PC-3 (cell line): ENCODE data around the gene KDM4F. TPM values are rescaled to one million over a fixed set of nuclear protein-coding genes. Genes with fewer than 3 reads are reported as not detected.
A peak's percentile ranks its signal among the peaks of the same experiment; 100 is the strongest.

ENCODE experiments used
- ATAC-seq: fragments of 200-7000 bp; cut with Tn5 transposase; 2 replicates; pipeline ENCODE4 v1.9.1; 2020; ENCODE audit warnings: mild to moderate bottlenecking, moderate library complexity
- BruUV-seq: library from RNA; stranded (reverse); fragments of 400-500 nt; replicated peaks from 2 replicates; lab custom pipeline; 2021; lab: Mats Ljungman, UMichigan
- CTCF ChIA-PET: fragments of 300-600 bp; sonication (Branson Sonifier 250); formaldehyde crosslinking; loops from one replicate; lab custom pipeline; 2022; ENCODE audit warnings: antibody characterized with exemption; lab: Charles Lee
- POLR2A ChIA-PET: fragments of 300-600 bp; sonication (Branson Sonifier 250); formaldehyde crosslinking; loops from one replicate; lab custom pipeline; 2022; ENCODE audit warnings: antibody characterized with exemption; ENCODE audit not compliant: unreplicated experiment; lab: Charles Lee
- DNase-seq: peaks from one replicate; pipeline ENCODE4 v3.0.0-alpha.2; 2015
- H2AFZ ChIP-seq: fragments of 300-600 bp; sonication (generic); 2 replicates; pipeline ENCODE4 v1.6.0; 2016; ENCODE audit warnings: antibody characterized with exemption, low read length
- H3F3A ChIP-seq: fragments of 300-600 bp; sonication (generic); one replicate; pipeline ENCODE4 v1.6.0; 2017; ENCODE audit warnings: antibody characterized with exemption, low read length, control low read depth, mild to moderate bottlenecking; ENCODE audit not compliant: unreplicated experiment
- H3K27ac ChIP-seq: fragments of 300-600 bp; sonication (generic); 2 replicates; pipeline ENCODE4 v1.5.1; 2016; ENCODE audit warnings: mild to moderate bottlenecking, low read length
- H3K27me3 ChIP-seq: fragments of 300-600 bp; sonication (generic); 2 replicates; pipeline ENCODE4 v1.6.1; 2016; ENCODE audit warnings: low read length, mixed read lengths
- H3K36me3 ChIP-seq: fragments of 300-600 bp; sonication (generic); 2 replicates; pipeline ENCODE4 v1.6.1; 2016; ENCODE audit warnings: low read depth, mixed run types, low read length, mixed read lengths
- H3K4me1 ChIP-seq: fragments of 300-600 bp; sonication (generic); 2 replicates; pipeline ENCODE4 v1.5.1; 2016; ENCODE audit warnings: low read length; ENCODE audit not compliant: insufficient read depth
- H3K4me2 ChIP-seq: fragments of 300-600 bp; sonication (generic); 2 replicates; pipeline ENCODE4 v1.6.0; 2016; ENCODE audit warnings: low read length
- H3K4me3 ChIP-seq: fragments of 300-600 bp; sonication (generic); 2 replicates; pipeline ENCODE4 v1.5.1; 2016; ENCODE audit warnings: mild to moderate bottlenecking, low read length, mixed read lengths
- H3K79me2 ChIP-seq: fragments of 300-600 bp; sonication (generic); 2 replicates; pipeline ENCODE4 v1.6.1; 2017; ENCODE audit warnings: low read length, mixed read lengths
- H3K9ac ChIP-seq: fragments of 300-600 bp; sonication (generic); 2 replicates; pipeline ENCODE4 v1.6.0; 2016; ENCODE audit warnings: mild to moderate bottlenecking, low read length
- H3K9me2 ChIP-seq: fragments of 300-600 bp; sonication (generic); replicated peaks from 2 replicates; pipeline ENCODE4 v1.6.1; 2016; ENCODE audit warnings: mixed run types, low read length, mixed read lengths
- H3K9me3 ChIP-seq: fragments of 300-600 bp; sonication (generic); 2 replicates; pipeline ENCODE4 v1.6.1; 2016; ENCODE audit warnings: low read length, mixed read lengths
- H4K20me1 ChIP-seq: fragments of 300-600 bp; sonication (generic); 2 replicates; pipeline ENCODE4 v1.6.1; 2016; ENCODE audit warnings: low read length, mixed read lengths
- EZH2 ChIP-seq: fragments of 300-600 bp; sonication (generic); IDR thresholded peaks from one replicate; pipeline ENCODE4 v1.6.1; 2017; ENCODE audit warnings: antibody characterized with exemption, mild to moderate bottlenecking, low read length; ENCODE audit not compliant: unreplicated experiment
- EZH2phosphoT487 ChIP-seq: fragments of 300-600 bp; sonication (generic); IDR thresholded peaks from 2 replicates; pipeline ENCODE4 v1.6.1; 2018; ENCODE audit warnings: mild to moderate bottlenecking, antibody characterized with exemption, low read length, borderline replicate concordance
- intact Hi-C: fragments of 100-400 bp; cut with micrococcal nuclease; formaldehyde crosslinking; loops from 2 replicates; pipeline ENCODE4 v1.9.0; 2023
- total RNA-seq: library from RNA; depleted of rRNA; stranded (reverse); fragments of >200 nt; gene quantifications from 2 replicates; pipeline ENCODE4 v1.2.3, GENCODE V29; 2014
- TF ChIP-seq, protein P1 (sequence below): fragments of 300-600 bp; sonication (generic); conservative IDR thresholded peaks from 2 replicates; pipeline ENCODE4 v1.5.1; 2017; ENCODE audit warnings: antibody characterized with exemption, low read depth, mild to moderate bottlenecking, low read length

KDM4F gene
- total RNA-seq, 1 experiment from 2014 or later = not detected

DNA sequence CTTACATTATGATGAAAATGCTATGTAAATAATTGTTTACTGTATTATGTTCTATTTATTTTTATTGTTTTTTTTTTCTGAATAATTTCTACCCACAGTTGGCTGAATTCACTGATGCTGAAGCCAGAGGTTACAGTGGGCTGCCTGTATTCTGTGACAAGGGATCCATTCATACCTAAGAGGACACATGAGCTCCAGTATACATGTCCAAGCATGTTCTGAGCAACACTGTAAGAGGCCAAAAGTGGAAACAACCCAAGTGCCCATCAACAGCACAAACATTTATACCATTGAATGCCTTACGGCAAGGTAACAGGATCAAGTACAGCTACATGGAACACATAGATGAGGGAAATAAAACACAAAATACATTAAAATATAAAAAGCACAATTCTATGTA lies 16.1 kb downstream of the KDM4F start:
- POLR2A ChIA-PET = no interaction called here
- BruUV-seq = no TSS peak
- Histone ChIP-seq H3K79me2 (peaks cover 30% of the 10 kb centered on the region), H3K9me3 (no peaks in the 10 kb centered on the region), H3F3A (no peaks in the 10 kb centered on the region), H3K4me2 (no peak overlapping the region), H3K27me3 (peaks cover 18% of the 10 kb centered on the region; the same call in 1 of the 2 replicates), H3K27ac (no peak overlapping the region), H3K9me2 (no peaks in the 10 kb centered on the region), H4K20me1 (peaks cover 7% of the 10 kb centered on the region; the same call in 1 of the 2 replicates), H3K9ac (no peak overlapping the region), H2AFZ (no peak overlapping the region), H3K4me1 (peaks cover 13% of the 10 kb centered on the region), H3K4me3 (no peak overlapping the region), H3K36me3 (no peaks in the 10 kb centered on the region)
- CTCF ChIA-PET = no interaction called here
- intact Hi-C loops = loop anchor here (5.0 to 10.0 kb wide), 3 partner anchors 169 to 1362 kb away; partner anchors contain the start of genes AMOTL1 and SESN3
- no peak for DNase-seq
- no peak for ATAC-seq
- no peak for TF ChIP-seq EZH2phosphoT487
- TF ChIP-seq EZH2 = no peak
- TF ChIP-seq, protein P1, sequence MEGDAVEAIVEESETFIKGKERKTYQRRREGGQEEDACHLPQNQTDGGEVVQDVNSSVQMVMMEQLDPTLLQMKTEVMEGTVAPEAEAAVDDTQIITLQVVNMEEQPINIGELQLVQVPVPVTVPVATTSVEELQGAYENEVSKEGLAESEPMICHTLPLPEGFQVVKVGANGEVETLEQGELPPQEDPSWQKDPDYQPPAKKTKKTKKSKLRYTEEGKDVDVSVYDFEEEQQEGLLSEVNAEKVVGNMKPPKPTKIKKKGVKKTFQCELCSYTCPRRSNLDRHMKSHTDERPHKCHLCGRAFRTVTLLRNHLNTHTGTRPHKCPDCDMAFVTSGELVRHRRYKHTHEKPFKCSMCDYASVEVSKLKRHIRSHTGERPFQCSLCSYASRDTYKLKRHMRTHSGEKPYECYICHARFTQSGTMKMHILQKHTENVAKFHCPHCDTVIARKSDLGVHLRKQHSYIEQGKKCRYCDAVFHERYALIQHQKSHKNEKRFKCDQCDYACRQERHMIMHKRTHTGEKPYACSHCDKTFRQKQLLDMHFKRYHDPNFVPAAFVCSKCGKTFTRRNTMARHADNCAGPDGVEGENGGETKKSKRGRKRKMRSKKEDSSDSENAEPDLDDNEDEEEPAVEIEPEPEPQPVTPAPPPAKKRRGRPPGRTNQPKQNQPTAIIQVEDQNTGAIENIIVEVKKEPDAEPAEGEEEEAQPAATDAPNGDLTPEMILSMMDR = no peak

DNA sequence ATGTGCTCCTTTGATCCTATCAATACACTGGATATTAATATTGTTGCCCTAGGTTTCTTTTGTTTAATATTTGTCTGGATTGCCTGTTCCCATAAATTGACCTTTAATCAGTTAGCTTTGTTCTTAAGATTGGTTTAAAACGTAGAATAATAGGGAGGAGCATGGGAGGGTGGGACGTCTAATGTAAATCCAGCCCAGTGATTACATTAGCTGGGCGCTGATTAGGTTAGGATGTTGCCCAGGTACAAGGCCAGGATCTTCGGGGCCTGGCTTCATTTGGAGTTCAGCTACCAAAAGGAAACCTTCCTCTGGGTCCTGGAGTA lies 17.5 kb downstream of the KDM4F start, which contains the start of gene SRSF8:
Gene SRSF8, plus strand, starts transcription at position 204 of the 323 bp plus-strand sequence. CDS start 308 bp downstream, outside the sequence.
- ChIA-PET CTCF (interaction anchor here (0.5 to 1.6 kb wide), 5 partner anchors 81 to 639 kb away, joined by 3 to 16 read pairs (median 3); partner anchors contain the start of genes CWC15 and KDM4D), POLR2A (interaction anchor here (0.6 to 1.1 kb wide), 9 partner anchors 23 to 1323 kb away, joined by 3 to 28 read pairs (median 5); partner anchors contain the start of genes CCDC82, CWC15, ENDOD1 and JRKL)
- H3K27me3 ChIP-seq = peaks cover 7% of the 10 kb centered on the region; the same call in 1 of the 2 replicates
- H3F3A ChIP-seq = no peaks in the 10 kb centered on the region
- H3K36me3 ChIP-seq = no peaks in the 10 kb centered on the region
- peaks cover 13% of the 10 kb centered on the region for H3K4me1 ChIP-seq
- peak within 1 kb of the TSS; percentile 67 for H3K27ac ChIP-seq
- peak within 1 kb of the TSS; percentile 82 for H3K4me3 ChIP-seq
- intact Hi-C loops = loop anchor here (2.0 to 10.0 kb wide), 5 partner anchors 94 to 1361 kb away; partner anchors contain the start of genes AMOTL1, CWC15, KDM4D and SESN3
- H4K20me1 ChIP-seq = peaks cover 7% of the 10 kb centered on the region; the same call in 1 of the 2 replicates
- H3K4me2 ChIP-seq = peak within 1 kb of the TSS; percentile 91
- H3K9me2 ChIP-seq = no peaks in the 10 kb centered on the region
- TF ChIP-seq EZH2phosphoT487 = no peak
- TF ChIP-seq EZH2 = no peak
- TF ChIP-seq, protein P1 = no peak
- H3K9ac ChIP-seq = peak within 1 kb of the TSS; percentile 79
- H2AFZ ChIP-seq = peak within 1 kb of the TSS; percentile 78
- no TSS peak for BruUV-seq
- peak; percentile 48; the same call in 1 of the 2 replicates for ATAC-seq
- H3K9me3 ChIP-seq = no peaks in the 10 kb centered on the region
- DNase-seq = no peak
- peaks cover 42% of the 10 kb centered on the region for H3K79me2 ChIP-seq
